GM19351 (cell line): ENCODE measurements around the gene DPH3.
"Not testable (repeated sequence)": the region's sequence is repeated elsewhere in the genome, so short reads cannot be mapped to it uniquely, and the experiment has no call there.

ENCODE experiments used
- ATAC-seq: cut with Tn5 transposase; IDR thresholded peaks from one replicate; pipeline ENCODE4 v1.9.1; 2021; ENCODE audit warnings: mild to moderate bottlenecking, moderate library complexity; ENCODE audit not compliant: unreplicated experiment

DPH3 gene

GRCh38 chr3:16264708-16265454 is at the start of gene DPH3, which contains the start of gene OXNAD1:
TSS of gene DPH3 (minus strand) at chr3:16264943. CDS start at chr3:16264876, 67 bp downstream.
TSS of gene OXNAD1 (plus strand) at chr3:16265212. CDS start at chr3:16270953, 5,741 bp downstream.
- ATAC-seq = peak; percentile 98

- ATAC-seq = no peak
Observed at GRCh38 chr3:16313886-16314645, 49.3 kb upstream of the DPH3 start.

GRCh38 chr3:16311960-16312451 is 47.3 kb upstream of the DPH3 start:
- ATAC-seq = peak; percentile 53

DNA sequence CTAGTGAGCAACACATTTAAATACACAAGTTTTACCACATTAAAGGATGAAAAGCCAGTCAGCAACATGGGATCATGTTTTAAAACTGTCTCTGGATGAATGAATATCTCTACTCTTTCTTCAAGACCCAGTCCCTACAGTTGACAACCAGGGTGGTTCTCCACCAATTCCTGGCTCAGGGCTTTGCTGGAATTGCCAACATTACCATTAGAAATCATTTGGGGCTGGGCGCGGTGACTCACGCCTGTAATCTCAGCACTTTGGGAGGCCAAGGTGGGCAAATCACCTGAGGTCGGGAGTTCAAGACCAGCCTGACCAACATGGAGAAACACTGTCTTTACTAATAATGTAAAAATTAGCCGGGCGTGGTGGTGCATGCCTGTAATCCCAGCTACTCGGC is 45.7 kb upstream of the DPH3 start:
- ATAC-seq = not testable (repeated sequence)

DNA sequence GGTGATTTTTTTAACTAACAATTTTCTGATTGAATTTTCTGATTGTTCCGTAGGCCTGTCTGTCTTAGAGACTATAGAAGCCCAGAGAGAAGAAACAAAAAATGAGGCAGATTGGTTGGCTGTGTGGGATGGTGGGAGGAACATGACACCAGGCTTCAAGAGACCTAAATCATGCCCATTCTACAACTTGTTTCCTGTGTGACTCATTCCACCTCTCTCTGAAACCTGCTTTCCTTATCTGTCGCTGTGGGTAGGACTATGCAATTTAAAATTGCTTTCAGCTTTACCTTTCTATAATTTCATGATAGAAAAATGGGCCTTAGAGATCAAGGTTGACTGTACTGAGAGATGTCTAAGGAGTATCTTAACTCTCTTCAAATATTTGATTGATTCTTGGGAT is 44.8 kb upstream of the DPH3 start:
- ATAC-seq = peak; percentile 84

DNA sequence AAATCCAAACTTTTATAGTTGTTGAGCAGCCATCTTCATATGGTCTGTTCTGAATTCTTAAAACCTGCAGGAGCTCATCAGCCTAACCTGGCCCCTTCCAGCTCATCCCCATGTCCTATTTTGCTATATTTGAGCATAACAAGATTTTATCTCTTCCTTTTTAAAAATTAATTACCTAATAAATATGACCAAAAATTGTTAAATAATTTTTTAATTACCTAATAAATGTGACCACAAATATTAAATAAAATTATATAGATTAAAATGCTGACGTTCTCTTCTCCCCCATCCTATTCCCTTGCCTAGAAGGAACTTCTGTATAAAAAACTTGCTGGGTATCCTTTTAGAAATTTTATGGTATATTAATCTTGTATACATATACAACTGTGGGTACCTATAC is 44.0 kb upstream of the DPH3 start:
- no peak for ATAC-seq

DNA sequence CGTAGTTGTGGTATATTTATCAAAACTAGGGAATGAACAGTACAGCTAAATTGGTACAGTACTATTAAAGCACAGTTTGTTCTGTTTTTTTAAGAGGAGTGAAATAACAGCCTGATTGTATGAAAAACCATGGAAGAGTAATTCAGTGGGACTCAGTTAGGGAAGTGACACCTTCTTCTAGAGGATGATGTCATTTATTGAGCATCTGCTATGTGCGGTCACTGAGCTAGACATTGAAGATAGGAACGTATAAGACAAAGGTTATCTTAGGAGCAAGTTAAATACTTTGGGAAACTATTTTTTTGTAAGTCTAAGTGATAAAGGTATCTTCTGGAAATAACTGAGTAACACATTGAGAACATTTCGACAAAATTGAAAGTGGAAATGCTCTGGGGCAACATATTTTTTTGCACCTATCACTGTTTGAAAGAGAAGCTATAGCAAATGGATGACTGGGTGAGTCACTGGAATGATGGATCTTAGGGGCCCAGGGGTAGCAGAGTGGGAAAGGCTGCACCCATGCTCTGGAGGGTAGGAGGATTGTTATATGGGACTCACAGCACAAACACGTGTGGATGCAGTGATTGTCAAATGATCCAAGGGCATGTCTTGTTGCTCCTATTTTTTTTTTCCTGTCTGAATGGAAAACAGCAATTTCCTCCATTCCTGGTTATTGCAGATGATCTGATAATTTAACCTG is 43.2 kb upstream of the DPH3 start:
- ATAC-seq = no peak

DNA sequence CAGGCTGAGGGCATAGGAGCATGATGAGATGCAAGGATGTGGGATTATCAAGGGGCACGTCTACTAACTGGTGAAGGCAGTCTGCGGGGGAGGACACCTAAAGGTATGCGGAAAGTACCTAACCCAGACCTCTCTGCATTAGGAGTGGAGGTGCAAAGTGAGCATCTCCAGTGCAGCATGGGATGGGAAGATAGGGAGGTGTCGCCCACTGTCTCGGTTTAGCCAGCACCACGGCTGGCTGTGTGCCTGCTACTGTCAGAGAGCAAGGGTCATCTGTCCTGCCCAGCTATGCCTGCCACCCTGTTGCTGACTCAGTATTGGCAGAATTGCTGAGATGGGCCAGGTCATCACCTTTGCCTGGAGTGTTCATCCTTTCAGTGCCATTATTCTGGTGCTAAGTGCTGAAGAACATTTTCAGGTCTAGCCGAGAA is 40.4 kb upstream of the DPH3 start:
- no peak for ATAC-seq

- no peak for ATAC-seq
Observed at GRCh38 chr3:16304061-16305010, 39.6 kb upstream of the DPH3 start.

DNA sequence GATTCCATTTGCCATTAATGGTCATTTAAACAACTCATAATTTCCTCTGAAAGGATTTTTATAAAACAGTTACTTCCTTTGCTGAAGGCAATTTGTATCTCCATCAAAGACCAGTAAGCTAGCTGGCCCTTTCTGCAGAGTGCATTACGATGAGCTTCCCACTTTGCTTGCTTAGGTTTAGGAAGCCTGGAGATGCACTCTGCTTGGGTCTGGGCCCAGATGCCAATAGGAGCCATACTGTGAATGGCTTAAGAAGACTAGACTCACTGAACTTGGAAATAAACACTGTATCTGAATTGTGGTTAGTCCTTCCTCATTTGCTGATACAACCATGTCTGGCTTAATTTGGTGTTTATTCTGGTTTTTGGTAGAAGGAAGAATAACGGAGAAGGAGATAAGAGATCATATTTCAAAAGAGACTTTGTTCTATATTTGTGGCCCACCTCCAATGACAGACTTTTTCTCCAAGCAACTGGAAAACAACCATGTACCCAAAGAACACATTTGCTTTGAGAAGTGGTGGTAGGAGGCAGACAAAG is 38.4 kb upstream of the DPH3 start:
- ATAC-seq = no peak

GRCh38 chr3:16302082-16302631 is 37.4 kb upstream of the DPH3 start:
- no peak for ATAC-seq

DNA sequence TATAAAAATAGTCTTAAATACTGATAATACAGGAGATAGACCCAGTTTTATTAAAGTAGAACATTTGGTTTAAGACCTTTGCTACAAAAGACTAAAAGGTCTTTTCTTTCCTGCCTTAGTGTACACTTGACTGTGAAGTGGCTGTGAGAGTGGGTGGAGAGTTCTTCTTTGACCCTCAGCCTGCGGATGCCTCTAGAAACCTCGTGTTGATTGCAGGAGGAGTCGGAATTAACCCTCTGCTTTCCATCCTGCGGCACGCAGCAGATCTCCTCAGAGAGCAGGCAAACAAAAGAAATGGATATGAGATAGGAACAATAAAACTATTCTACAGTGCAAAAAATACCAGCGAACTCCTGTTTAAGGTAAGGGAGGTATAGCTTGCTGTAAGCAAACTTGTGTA is 36.8 kb upstream of the DPH3 start:
- ATAC-seq = no peak

DNA sequence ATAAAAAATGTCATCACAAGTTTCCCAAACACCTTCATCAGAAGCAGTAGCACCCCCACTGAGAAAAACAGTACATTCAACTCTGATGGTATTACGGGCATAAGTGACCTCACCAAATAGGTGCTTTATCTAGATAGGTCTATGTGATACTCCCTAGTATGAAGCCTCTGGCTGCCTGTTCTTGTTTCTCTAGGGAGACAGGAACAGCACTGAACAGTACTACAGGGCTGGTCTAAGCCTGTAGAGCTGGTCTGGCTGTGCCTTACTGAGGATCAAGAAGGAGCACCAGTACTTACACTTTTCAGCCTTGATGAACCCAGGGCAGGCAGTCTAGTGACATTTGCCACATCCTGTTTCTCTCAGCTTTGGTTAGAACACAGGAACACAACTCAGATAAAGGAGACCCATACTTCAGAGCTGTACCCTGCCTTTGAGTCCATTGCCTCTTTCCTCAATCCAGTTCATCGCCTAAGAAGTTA is 36.2 kb upstream of the DPH3 start:
- peak; percentile 66 for ATAC-seq

- ATAC-seq = peak; percentile 54
Observed at GRCh38 chr3:16300307-16300706, 35.6 kb upstream of the DPH3 start.

DNA sequence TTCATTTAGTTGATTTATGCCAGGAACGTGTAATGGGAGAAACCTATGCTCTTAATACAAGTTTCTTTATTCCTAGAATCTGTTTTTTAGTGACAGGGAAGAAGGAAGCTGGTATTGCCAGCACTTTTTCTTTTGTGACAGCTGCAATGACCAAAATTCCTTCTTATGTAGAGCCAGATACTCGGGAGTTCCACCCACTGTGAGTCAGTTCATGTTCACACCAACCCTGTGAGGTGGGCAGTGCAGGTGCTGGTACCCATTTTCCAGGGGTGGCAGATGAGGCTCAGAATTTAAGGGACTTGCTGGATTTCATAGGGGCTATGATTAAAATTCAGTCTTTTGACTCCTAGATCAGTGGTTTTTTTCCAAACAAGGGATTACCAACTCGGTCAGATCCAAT is 35.0 kb upstream of the DPH3 start:
- ATAC-seq = no peak

DNA sequence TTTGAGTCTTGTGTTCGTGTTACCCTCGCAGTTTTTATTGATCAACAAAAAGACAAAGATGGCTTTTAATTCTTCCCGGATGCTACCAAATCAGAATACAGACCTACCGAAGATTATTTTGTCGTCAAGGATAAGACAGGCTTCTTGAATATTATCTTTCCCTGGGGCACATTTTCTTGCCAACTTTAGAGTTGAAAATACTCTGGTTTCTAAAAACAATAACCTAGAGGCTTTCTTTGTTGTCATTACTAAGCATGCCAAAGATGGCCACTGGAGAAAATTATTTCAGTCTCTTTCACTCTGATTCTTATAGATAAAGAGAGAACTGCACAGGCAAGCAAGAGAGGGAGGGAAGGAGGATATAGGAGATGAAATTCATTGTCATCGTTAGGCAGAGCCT is 34.1 kb upstream of the DPH3 start:
- ATAC-seq = no peak

- ATAC-seq = no peak
Observed at GRCh38 chr3:16297997-16298885, 33.5 kb upstream of the DPH3 start.

- no peak for ATAC-seq
Observed at GRCh38 chr3:16295298-16295890, 30.7 kb upstream of the DPH3 start.
